IMR-90 (cell line): ENCODE measurements around the gene TGOLN2.

Experiments used
- CHD1 ChIP-seq: IDR thresholded peaks from 2 replicates; pipeline ENCODE4 v1.6.1; 2012; ENCODE audit warnings: low read depth, low read length, improper control_type of control experiment
- FOS ChIP-seq: fragments of 150-350 bp; IDR thresholded peaks from 2 replicates; pipeline ENCODE4 v1.6.1; 2016; ENCODE audit warnings: low read depth, low read length
- MAFK ChIP-seq: IDR thresholded peaks from 2 replicates; pipeline ENCODE4 v1.6.1; 2012; ENCODE audit warnings: low read depth, low read length, improper control_type of control experiment
- MXI1 ChIP-seq: IDR thresholded peaks from 2 replicates; pipeline ENCODE4 v1.6.1; 2012; ENCODE audit warnings: low read depth, mild to moderate bottlenecking, low read length, moderate library complexity, borderline replicate concordance
- NFE2L2 ChIP-seq: fragments of 150-350 bp; IDR thresholded peaks from 2 replicates; pipeline ENCODE4 v1.6.1; 2016; ENCODE audit warnings: low read depth, mild to moderate bottlenecking, low read length
- POLR2A ChIP-seq: IDR thresholded peaks from 2 replicates; pipeline ENCODE4 v1.6.1; 2012; ENCODE audit warnings: mild to moderate bottlenecking, low read depth, low read length
- RAD21 ChIP-seq: IDR thresholded peaks from 2 replicates; pipeline ENCODE4 v1.6.1; 2012; ENCODE audit warnings: low read length, improper control_type of control experiment
- RCOR1 ChIP-seq: IDR thresholded peaks from 2 replicates; pipeline ENCODE4 v1.6.1; 2012; ENCODE audit warnings: mild to moderate bottlenecking, low read length, improper control_type of control experiment; ENCODE audit not compliant: insufficient replicate concordance
- RFX5 ChIP-seq: IDR thresholded peaks from 2 replicates; pipeline ENCODE4 v1.8.0; 2012; ENCODE audit warnings: low read depth, mild to moderate bottlenecking, low read length, moderate library complexity
- SMC3 ChIP-seq: fragments of 150-350 bp; IDR thresholded peaks from 2 replicates; pipeline ENCODE4 v1.6.1; 2016; ENCODE audit warnings: low read depth, mild to moderate bottlenecking, antibody characterized with exemption, low read length, moderate library complexity
- TF ChIP-seq, protein P1 (sequence below): conservative IDR thresholded peaks from 2 replicates; pipeline ENCODE4 v1.5.1; 2012; ENCODE audit warnings: mild to moderate bottlenecking, low read depth, low read length, improper control_type of control experiment
- TF ChIP-seq, protein P2 (sequence below): fragments of 150-350 bp; IDR thresholded peaks from 2 replicates; pipeline ENCODE4 v1.6.1; 2017; ENCODE audit warnings: mild to moderate bottlenecking, antibody characterized with exemption, low read length, low read depth

DNA sequence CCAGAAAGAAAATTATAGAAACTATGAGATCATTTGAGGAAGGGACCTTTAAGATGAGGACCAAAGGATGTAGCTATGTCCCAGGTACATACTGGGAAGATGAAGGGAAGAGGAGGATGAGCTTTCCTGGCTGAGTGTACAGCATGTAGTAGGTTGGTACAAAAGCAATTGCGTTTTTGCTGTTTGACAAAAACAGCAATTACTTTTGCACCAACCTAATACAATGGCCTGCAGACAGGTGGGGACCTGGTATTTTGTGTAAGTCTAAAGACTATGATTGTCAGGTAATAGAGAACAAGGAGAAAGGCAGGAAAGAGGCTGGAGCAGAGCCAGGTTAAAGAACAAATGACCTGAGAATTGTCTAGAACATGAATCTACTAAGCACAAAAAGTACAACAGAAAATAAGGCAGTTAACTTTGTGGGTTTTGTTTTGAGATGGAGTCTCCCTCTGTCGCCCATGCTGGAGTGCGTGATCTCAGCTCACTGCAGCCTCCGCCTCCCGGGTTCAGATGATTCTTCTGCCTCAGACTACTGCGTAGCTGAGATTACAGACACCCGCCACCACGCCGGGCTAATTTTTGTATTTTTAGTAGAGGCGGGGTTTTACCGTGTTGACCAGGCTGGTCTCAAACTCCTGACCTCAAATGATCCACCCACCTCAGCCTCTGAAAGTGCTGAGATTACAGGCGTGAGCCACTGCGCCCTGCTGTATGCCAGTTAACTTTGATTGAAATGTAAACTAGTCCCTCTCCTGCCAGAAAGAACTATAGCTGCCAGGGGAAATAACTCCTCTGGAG lies 3.2 kb upstream of the TGOLN2 start:
- TF ChIP-seq, protein P1, sequence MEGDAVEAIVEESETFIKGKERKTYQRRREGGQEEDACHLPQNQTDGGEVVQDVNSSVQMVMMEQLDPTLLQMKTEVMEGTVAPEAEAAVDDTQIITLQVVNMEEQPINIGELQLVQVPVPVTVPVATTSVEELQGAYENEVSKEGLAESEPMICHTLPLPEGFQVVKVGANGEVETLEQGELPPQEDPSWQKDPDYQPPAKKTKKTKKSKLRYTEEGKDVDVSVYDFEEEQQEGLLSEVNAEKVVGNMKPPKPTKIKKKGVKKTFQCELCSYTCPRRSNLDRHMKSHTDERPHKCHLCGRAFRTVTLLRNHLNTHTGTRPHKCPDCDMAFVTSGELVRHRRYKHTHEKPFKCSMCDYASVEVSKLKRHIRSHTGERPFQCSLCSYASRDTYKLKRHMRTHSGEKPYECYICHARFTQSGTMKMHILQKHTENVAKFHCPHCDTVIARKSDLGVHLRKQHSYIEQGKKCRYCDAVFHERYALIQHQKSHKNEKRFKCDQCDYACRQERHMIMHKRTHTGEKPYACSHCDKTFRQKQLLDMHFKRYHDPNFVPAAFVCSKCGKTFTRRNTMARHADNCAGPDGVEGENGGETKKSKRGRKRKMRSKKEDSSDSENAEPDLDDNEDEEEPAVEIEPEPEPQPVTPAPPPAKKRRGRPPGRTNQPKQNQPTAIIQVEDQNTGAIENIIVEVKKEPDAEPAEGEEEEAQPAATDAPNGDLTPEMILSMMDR: no peak
- TF ChIP-seq FOS (no peak), MXI1 (no peak), POLR2A (no peak), RAD21 (no peak), SMC3 (no peak), RFX5 (no peak), NFE2L2 (no peak), MAFK (no peak), CHD1 (no peak), RCOR1 (no peak)
- TF ChIP-seq, protein P2, sequence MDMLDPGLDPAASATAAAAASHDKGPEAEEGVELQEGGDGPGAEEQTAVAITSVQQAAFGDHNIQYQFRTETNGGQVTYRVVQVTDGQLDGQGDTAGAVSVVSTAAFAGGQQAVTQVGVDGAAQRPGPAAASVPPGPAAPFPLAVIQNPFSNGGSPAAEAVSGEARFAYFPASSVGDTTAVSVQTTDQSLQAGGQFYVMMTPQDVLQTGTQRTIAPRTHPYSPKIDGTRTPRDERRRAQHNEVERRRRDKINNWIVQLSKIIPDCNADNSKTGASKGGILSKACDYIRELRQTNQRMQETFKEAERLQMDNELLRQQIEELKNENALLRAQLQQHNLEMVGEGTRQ: no peak
